HepG2 (cell line): Measurements from ENCODE around the gene MYO18B. TPM values are rescaled to one million over a fixed set of nuclear protein-coding genes. Genes with fewer than 3 reads are reported as not detected.

Experiments used
- ATAC-seq: fragments of 200-7000 bp; cut with Tn5 transposase; 3 replicates; pipeline ENCODE4 v1.9.1; 2020; ENCODE audit warnings: mild to moderate bottlenecking, moderate library complexity
- BruUV-seq: library from RNA; stranded (reverse); fragments of 400-500 nt; replicated peaks from 2 replicates; lab custom pipeline; 2021; lab: Mats Ljungman, UMichigan
- CTCF ChIA-PET: fragments of 300-600 bp; formaldehyde crosslinking; extraction: SDS; loops from one replicate; lab custom pipeline; 2021; ENCODE audit warnings: low total read pairs, inconsistent platforms, low intra/inter-chr PET ratio; lab: Yijun Ruan, JAX
- POLR2A ChIA-PET: fragments of 350-600 bp; sonication (Branson Sonifier 250); formaldehyde crosslinking; loops from one replicate; lab custom pipeline; 2020; ENCODE audit warnings: antibody characterized with exemption, inconsistent platforms; lab: Yijun Ruan, JAX
- DNase-seq: peaks from one replicate; pipeline ENCODE4 v3.0.0-alpha.2; 2015; ENCODE audit warnings: low spot score
- FAIRE-seq: peaks from 3 replicates; lab custom pipeline; 2011; peaks lifted over from hg19 to GRCh38; lab: Jason Lieb, UNC
- H2AFZ ChIP-seq: one replicate; pipeline ENCODE4 v1.6.1; 2011; ENCODE audit warnings: low read length, inconsistent platforms
- H3K27ac ChIP-seq: fragments of 300-600 bp; 3 replicates; pipeline ENCODE4 v1.8.0; 2011; ENCODE audit warnings: mixed run types, mild to moderate bottlenecking, mixed read lengths, low read length, inconsistent platforms; ENCODE audit not compliant: insufficient read depth; ENCODE audit errors: extremely low read length
- H3K27me3 ChIP-seq, 2 experiments: fragments of 200-600 bp in 1 of 2; 2 replicates in 1 of 2; 3 replicates in 1 of 2; pipeline versions ENCODE4 v1.6.0 to v1.8.0; 2011; ENCODE audit warnings: low read length in 2 of 2, mild to moderate bottlenecking in 2 of 2, moderate library complexity in 2 of 2, inconsistent platforms in 1 of 2; ENCODE audit not compliant: insufficient read depth in 2 of 2, control insufficient read depth in 1 of 2
- H3K36me3 ChIP-seq, 2 experiments: fragments of 200-600 bp in 1 of 2; replicated peaks in 1 of 2; 2 replicates in 1 of 2; 3 replicates in 1 of 2; pipeline versions ENCODE4 v1.5.1 to v1.8.0; 2011; ENCODE audit warnings: low read length in 2 of 2, inconsistent platforms in 1 of 2; ENCODE audit not compliant: insufficient read depth in 2 of 2, control insufficient read depth in 1 of 2
- H3K4me1 ChIP-seq: 2 replicates; pipeline ENCODE4 v1.5.1; 2012; ENCODE audit warnings: low read length, inconsistent platforms; ENCODE audit not compliant: insufficient read depth
- H3K4me2 ChIP-seq: 2 replicates; pipeline ENCODE4 v1.6.0; 2011; ENCODE audit warnings: low read depth, low read length, inconsistent platforms
- H3K4me3 ChIP-seq, 3 experiments: fragments of 200-600 bp in 1 of 3; sonication (generic), shearing (Covaris generic) in 1 of 3; replicated peaks in 1 of 3; 2 replicates each; pipeline ENCODE4 v1.5.1; 2011 to 2016; ENCODE audit warnings: low read length in 3 of 3, inconsistent platforms in 2 of 3, low read depth in 2 of 3, mild to moderate bottlenecking in 2 of 3, control low read depth in 1 of 3, mixed read lengths in 1 of 3; ENCODE audit not compliant: insufficient read depth in 1 of 3
- H3K79me2 ChIP-seq: one replicate; pipeline ENCODE4 v1.6.1; 2011; ENCODE audit warnings: low read length, inconsistent platforms; ENCODE audit not compliant: insufficient read depth
- H3K9ac ChIP-seq: 2 replicates; pipeline ENCODE4 v1.6.0; 2011; ENCODE audit warnings: mild to moderate bottlenecking, low read depth, low read length, inconsistent platforms; ENCODE audit not compliant: insufficient read depth
- H3K9me3 ChIP-seq: 2 replicates; pipeline ENCODE4 v1.5.1; 2012; ENCODE audit warnings: mild to moderate bottlenecking, low read length
- H4K20me1 ChIP-seq: 2 replicates; pipeline ENCODE4 v1.6.0; 2011; ENCODE audit warnings: inconsistent platforms, mild to moderate bottlenecking, low read length, moderate library complexity; ENCODE audit not compliant: insufficient read depth
- CREB1 ChIP-seq, 2 experiments: fragments of 450-650 bp in 1 of 2; IDR thresholded peaks; 2 replicates each; pipeline ENCODE4 v1.6.1; 2016 to 2017; ENCODE audit warnings: control low read depth in 1 of 2, mild to moderate bottlenecking in 1 of 2, missing compliant biosample characterization in 1 of 2, missing genetic modification characterization in 1 of 2
- FOXP4 ChIP-seq: sonication (generic); formaldehyde crosslinking; IDR thresholded peaks from 2 replicates; pipeline ENCODE4 v1.4.0; 2020; ENCODE audit warnings: missing genetic modification reagents
- GTF2F1 ChIP-seq: fragments of 150-350 bp; IDR thresholded peaks from 2 replicates; pipeline ENCODE4 v1.6.1; 2014; ENCODE audit warnings: low read length
- HIVEP1 ChIP-seq: sonication (generic); formaldehyde crosslinking; IDR thresholded peaks from 2 replicates; pipeline ENCODE4 v1.4.0; 2020; ENCODE audit warnings: mild to moderate bottlenecking, missing genetic modification reagents
- IRF2 ChIP-seq: IDR thresholded peaks from 2 replicates; pipeline ENCODE4 v1.6.1; 2018; ENCODE audit warnings: missing genetic modification reagents, missing compliant biosample characterization
- KLF11 ChIP-seq: IDR thresholded peaks from 2 replicates; pipeline ENCODE4 v1.6.1; 2016; ENCODE audit warnings: missing compliant biosample characterization
- KMT2A ChIP-seq: sonication (generic); formaldehyde crosslinking; IDR thresholded peaks from 2 replicates; pipeline ENCODE4 v1.4.0; 2020; ENCODE audit warnings: missing genetic modification reagents
- SMAD3 ChIP-seq: sonication (generic); formaldehyde crosslinking; IDR thresholded peaks from 2 replicates; pipeline ENCODE4 v1.4.0; 2020; ENCODE audit warnings: missing genetic modification reagents
- SOX13 ChIP-seq, 3 experiments: fragments of 450-650 bp in 1 of 3; sonication (generic) in 1 of 3; formaldehyde crosslinking in 1 of 3; IDR thresholded peaks in 2 of 3; conservative IDR thresholded peaks in 1 of 3; 2 replicates each; pipeline versions ENCODE4 v1.5.0 to v1.6.1; 2016 to 2020; ENCODE audit warnings: antibody characterized with exemption in 1 of 3, mild to moderate bottlenecking in 1 of 3, missing compliant biosample characterization in 1 of 3, missing genetic modification reagents in 1 of 3, moderate library complexity in 1 of 3
- TSC22D2 ChIP-seq: sonication (generic); formaldehyde crosslinking; IDR thresholded peaks from 2 replicates; pipeline ENCODE4 v1.5.1; 2020; ENCODE audit warnings: missing genetic modification reagents, mild to moderate bottlenecking, borderline replicate concordance
- ZFP41 ChIP-seq: sonication (generic); formaldehyde crosslinking; IDR thresholded peaks from 2 replicates; pipeline ENCODE4 v1.4.0; 2020; ENCODE audit warnings: mild to moderate bottlenecking, missing genetic modification reagents, borderline replicate concordance
- ZSCAN12 ChIP-seq: sonication (generic); formaldehyde crosslinking; IDR thresholded peaks from 2 replicates; pipeline ENCODE4 v1.9.0; 2021; ENCODE audit warnings: mild to moderate bottlenecking, missing genetic modification reagents
- WGBS: methylation state at CpG from one replicate; pipeline ENCODE4 v1.1.6; 2017; ENCODE audit warnings: low lambda C conversion rate; 5-methylcytosine and 5-hydroxymethylcytosine counted together
- in situ Hi-C: cut with HindIII; loops from 2 replicates; pipeline ENCODE4 v1.10.0; 2017; ENCODE audit warnings: low pct_unique_long_range_greater_than_20kb; ENCODE audit not compliant: extremely low pct_ligation_motif_present
- intact Hi-C: fragments of 100-400 bp; cut with micrococcal nuclease; formaldehyde crosslinking; loops from one replicate; pipeline ENCODE4 v1.10.0; 2022; ENCODE audit not compliant: unreplicated experiment
- polyA plus RNA-seq, 8 experiments: library from polyadenylated mRNA; depleted of rRNA in 3 of 8; stranded (reverse) in 7 of 8; unstranded in 1 of 8; fragments of >200 nt; fragmentation: Illumina TruSeq in 4 of 8; extraction: Trizol in 4 of 8; gene quantifications; 2 replicates each; pipeline versions ENCODE4 v1.2.1 to v1.2.3, GENCODE V29; 2011 to 2016; ENCODE audit warnings: low read depth in 4 of 8, missing spikeins in 1 of 8, mixed read lengths in 1 of 8; ENCODE audit not compliant: insufficient read depth in 1 of 8
- total RNA-seq, 5 experiments: library from RNA; depleted of rRNA; stranded (reverse); fragments of >200 nt; fragmentation: Illumina TruSeq; extraction: Trizol; gene quantifications; 2 replicates each; pipeline ENCODE4 v1.2.3, GENCODE V29; 2016; ENCODE audit warnings: low read depth in 1 of 5

Gene MYO18B
- total and polyA plus RNA-seq, 2 of the 13 experiments (the other 11 are each of a cell fraction or from before 2014, with no cell fraction given), result 0.01 TPM; not detected in 1

GRCh38 chr22:25752615-25753214 is 10.7 kb downstream of the MYO18B start:
- DNase-seq, result no peak
- no peak overlapping the region for H2AFZ ChIP-seq
- no peak for FAIRE-seq
- no peak for TF ChIP-seq KLF11
- TF ChIP-seq KMT2A, result no peak
- no peak for TF ChIP-seq TSC22D2 (CRISPR knock-in tag)
- TF ChIP-seq FOXP4 (CRISPR knock-in tag), result no peak
- no peak for TF ChIP-seq GTF2F1
- TF ChIP-seq ZSCAN12, result no peak
- TF ChIP-seq SMAD3, result no peak
- no peak for TF ChIP-seq HIVEP1 (CRISPR knock-in tag)
- TF ChIP-seq CREB1 (IDR thresholded peaks at IDR 0.05), result no peak
- TF ChIP-seq CREB1 (CRISPR knock-in tag; IDR thresholded peaks at IDR 0.05), result no peak
- TF ChIP-seq IRF2 (CRISPR knock-in tag), result no peak
- TF ChIP-seq SOX13 (IDR thresholded peaks at IDR 0.05), result no peak
- TF ChIP-seq SOX13 (CRISPR knock-in tag; conservative IDR thresholded peaks at IDR 0.05 in 1 of 2, IDR thresholded peaks at IDR 0.05 in 1 of 2), result no peak
- no peak for TF ChIP-seq ZFP41 (CRISPR knock-in tag)
- H3K36me3 ChIP-seq, result no peaks in the 10 kb centered on the region
- ATAC-seq, result no peak
- no peak overlapping the region for H3K4me2 ChIP-seq
- H3K27me3 ChIP-seq, result no peaks in the 10 kb centered on the region; a peak in 2 of 5 replicates
- no peak overlapping the region for H3K4me3 ChIP-seq
- WGBS, result 77% methylated on average over 19 of the region's 48 CpGs
- in situ Hi-C loops (no loop called here), intact Hi-C loops (no loop called here)
- no peaks in the 10 kb centered on the region for H3K79me2 ChIP-seq
- H3K9me3 ChIP-seq, result no peaks in the 10 kb centered on the region
- peaks cover 28% of the 10 kb centered on the region for H3K4me1 ChIP-seq
- no peak overlapping the region for H3K9ac ChIP-seq
- CTCF ChIA-PET, result no interaction called here
- H4K20me1 ChIP-seq, result no peaks in the 10 kb centered on the region
- no peak overlapping the region for H3K27ac ChIP-seq
- POLR2A ChIA-PET, result no interaction called here
- BruUV-seq, result no TSS peak
